ENCODE data around the gene ERAS.

ERAS gene, protein sequence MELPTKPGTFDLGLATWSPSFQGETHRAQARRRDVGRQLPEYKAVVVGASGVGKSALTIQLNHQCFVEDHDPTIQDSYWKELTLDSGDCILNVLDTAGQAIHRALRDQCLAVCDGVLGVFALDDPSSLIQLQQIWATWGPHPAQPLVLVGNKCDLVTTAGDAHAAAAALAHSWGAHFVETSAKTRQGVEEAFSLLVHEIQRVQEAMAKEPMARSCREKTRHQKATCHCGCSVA

DNA sequence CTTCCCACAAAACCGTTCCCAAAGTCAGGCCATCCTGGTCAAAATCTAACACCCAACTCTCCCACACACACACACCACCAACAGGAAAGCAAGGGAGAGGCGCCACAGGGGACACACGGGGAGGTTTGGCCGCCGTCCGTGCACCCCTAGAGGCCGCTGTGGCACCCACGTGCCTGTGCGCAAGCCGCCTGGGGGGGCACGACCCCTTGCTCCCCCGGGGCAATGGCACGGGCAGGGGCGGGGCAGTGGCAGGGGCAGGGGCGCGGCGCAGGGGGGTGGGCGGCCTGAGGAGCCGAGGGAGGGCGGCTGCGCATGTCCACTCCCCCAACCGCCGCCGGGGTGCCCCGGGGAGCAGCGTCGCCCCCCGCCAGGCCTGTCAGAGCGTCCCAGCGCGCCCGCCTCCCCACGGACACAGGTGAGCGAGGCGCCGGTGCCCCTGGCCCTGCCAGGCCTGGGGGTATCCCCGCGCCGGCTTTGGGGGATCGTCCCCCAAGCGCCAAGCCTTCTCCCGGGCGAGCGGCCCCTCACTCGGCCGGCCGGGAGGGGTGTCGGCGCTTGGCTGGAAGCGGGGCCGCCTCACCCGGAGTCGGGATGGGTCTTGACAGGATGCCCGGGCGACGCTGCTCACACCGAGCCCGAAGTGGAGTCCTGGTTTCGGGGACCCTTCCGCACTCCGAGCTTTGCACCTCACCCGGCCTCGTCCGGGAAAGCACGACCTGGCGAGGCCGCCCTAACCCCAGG lies at the start of gene ERAS:
ERAS (plus strand) TSS at position 379 of the 741 bp plus-strand sequence. CDS start 2,611 bp downstream, outside the sequence.
- FAIRE-seq = no peak

DNA sequence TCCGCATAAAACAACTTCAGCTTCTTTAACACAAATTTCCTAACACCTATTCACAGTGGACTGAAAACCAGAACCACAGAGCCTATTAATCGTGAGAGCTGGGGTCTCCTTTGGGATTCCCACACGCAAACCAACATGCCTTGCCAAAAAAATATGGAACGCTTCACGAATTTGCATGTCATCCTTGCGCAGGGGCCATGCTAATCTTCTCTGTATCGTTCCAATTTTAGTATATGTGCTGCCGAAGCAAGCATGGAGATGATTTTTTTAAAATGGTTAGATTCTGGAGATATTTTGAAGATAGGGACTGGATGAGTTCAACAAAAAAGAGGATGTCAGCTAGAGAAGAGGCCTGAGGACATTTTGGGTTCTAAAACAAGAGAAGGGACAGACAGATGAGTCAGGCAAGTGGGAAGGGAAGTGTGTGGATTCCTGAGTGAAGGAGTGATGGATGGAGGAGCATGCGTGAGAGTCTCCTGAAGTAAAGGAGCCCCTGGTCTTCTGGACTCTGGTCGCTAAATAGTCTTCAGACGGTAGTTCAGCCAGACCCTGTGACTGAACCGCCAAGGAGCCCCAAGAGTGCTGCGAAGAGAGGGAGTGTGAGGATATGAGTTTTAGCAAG lies 49.4 kb upstream of the ERAS start:
- FAIRE-seq = no peak

DNA sequence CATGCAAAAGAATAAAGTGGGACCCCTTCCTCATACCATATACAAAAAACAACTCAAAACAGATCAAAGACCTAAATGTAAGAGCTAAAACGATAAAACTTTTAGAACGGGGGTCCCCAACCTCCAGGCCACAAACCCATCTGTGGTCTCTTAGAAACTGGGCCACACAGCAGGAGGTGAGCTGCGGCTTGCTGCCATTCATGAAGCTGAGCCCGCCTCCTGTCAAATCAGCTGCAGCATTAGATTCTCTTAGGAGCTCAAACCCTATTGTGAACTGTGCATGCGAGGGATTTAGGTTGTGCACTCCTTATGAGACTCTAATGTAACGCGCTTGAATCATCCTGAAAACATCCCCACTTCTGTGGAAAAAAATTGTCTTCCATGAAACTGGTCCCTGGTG lies 46.9 kb upstream of the ERAS start:
- FAIRE-seq = no peak

DNA sequence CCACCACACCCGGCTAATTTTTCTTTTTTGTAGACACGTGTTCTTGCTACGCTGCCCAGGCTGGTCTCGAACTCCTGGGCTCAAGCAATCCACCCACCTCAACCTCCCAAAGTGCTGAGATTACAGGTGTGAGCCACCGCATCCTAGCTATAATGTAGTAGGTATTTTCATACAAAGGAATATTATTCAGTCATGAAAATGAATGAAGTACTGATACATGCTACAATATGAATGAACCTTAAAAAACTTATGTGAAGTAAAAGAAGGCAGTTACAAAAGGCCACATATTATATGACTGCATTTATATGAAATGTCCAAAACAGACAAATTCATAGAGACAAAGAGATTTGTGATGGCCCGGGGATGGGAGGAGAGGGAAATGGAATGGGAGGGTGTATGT lies 44.6 kb upstream of the ERAS start:
- FAIRE-seq = no peak

DNA sequence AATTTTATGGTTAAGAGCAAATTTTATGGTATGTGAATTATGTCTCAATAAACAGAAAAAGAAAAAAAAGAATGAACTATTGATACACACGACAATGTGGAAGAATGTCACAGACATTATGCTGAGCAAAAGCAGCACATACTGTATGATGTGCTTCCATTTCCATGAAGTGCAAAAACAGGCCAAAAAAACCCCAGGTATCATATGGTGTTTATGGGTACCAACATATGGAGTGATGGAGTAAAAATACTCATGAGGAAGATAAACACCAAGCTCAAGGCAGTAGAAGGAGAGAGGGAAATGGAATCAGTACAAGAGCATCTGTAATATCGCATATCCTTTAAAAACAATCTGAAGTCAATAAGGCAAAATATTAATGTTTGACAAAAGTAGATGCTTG lies 44.1 kb upstream of the ERAS start:
- no peak for FAIRE-seq

DNA sequence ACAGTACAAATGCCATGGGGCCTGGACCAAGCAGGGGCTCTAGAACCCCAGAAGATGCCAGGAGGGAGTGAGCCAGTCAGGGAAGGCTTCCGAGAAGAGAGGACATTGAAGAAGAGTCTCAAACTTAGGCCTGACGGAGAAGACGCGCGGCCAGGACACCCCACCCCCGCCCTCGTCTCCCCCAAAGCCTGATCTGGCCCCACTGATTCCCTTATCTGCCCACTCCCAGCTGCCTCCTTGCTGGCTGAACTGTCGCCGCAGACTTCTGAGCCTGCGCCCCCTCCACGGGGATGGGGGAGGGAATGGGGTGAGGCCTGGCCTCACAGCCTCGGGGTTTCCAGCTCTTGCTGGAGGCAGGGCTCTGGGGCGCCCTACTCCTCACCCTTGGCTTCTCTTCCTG lies 43.5 kb upstream of the ERAS start:
- FAIRE-seq = no peak

DNA sequence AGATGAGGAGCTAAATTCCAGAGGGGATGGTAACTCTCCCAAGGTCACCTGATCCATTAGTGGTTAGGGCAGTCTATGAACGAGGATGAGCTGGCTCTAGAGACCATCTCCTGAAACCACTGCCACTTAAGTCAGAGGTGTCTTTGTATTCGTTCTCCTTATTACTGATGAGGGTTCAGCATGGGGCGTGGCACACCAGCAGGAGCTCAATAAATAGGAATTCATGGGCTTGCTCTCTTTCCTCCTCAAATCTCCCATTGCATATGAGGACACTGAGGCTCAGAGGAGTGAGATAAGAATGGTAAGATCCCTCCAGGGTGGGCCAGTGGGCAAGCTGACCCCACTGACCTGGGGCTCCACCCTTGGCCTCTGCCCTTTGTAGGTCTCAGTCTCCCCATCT lies 41.6 kb upstream of the ERAS start:
- FAIRE-seq = no peak

DNA sequence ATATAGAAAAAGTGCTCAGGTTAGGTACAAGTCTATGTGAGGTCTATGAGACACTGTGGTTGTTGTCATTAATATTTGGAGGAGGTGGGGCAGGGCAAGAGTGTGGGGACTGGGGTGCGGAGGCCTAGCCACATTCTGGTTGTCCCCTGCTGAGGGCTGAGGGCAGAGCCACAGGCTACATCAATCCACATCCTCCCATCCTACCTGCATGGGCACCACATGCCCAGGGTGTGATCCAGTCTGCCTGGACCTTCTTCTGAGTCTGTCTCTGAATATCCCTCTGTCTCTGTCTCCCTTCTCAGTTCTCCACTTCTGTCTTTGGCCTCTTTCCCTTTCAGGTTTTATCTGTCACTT lies 41.1 kb upstream of the ERAS start:
- no peak for FAIRE-seq

DNA sequence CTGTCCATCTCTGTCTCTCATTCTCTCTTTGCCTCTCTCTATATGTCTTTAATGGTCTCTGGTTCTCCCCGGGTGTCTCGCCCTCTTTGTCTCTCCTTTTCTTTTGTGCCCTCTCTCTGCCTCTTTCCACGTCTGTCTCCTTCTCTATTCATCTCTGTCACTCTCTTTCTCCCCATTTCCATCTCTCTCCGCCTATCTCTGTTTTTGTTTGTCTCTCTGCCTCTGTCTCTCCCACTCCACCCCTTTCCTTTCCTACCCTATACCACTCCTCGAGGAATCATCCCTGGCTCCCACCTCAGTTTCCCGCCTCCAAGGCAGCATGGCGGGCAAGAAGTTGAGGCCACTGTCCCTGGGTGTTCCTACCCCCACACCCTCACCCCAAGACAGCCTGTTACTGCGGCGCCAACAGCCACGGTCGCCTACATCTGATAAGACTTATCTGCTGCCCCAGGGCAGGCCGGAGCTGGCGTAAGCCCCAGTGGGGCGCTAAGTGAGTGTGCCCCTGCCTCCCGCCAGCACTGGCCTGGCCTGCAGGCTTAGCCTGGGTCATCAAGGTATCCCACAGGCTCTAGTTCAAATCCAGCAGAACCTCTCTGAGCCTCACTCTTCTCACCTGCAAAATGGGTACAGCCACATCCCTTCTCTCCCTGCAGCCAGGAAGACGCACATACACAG lies 40.6 kb upstream of the ERAS start:
- no peak for FAIRE-seq

DNA sequence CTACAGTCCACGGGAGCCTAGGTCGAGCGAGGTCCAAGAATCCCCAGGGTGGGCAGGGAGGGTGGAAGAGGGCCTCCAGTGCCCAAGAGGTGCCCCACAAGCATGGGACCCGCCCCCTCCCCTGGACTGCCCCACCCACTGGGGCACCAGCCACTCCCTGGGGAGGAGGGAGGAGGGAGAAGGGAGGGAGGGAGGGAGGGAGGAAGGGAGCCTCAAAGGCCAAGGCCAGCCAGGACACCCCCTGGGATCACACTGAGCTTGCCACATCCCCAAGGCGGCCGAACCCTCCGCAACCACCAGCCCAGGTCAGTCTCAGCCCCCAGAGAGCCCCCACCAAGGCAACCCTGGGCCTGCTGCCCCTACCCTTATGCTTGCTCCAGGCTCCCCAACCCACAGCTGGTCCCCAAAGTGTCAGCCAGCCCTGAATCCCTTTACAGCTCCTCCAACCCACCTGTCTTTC lies 39.9 kb upstream of the ERAS start, which contains the start of gene GATA1:
GATA1 (plus strand) TSS at position 250 of the 460 bp plus-strand sequence. CDS start 4,520 bp downstream, outside the sequence.
- no peak for FAIRE-seq

DNA sequence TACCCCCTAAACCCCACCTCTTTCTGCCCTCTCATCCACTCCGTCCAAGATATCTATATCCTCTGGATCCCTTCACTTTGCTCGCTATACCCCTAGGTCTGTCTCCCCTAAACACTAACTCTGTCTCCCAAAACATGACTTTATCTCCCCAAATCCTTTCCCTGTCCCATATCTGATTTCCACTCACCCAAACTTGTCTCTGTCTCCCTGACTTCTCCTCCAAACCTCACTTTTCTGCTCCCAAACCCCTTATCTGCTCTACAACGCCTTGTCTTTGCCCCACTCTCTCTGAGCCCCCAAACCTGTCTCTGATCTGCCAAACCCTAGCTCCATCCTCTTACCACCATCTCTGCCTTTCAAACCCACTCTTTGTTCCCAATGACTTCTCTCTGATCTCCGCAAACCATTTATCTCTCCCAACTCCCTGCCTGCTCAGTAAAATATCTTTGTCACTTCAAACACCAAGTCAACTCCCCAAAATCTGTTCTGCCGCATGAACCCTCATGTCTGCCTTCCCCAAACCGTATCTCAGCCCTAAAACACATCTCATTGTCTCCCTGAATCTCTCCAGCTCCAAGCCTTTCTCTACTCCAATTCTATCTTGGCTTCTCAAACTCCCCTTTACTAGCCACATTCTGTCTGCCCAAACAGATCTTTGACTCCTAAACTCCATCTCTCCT lies 39.3 kb upstream of the ERAS start:
- no peak for FAIRE-seq

DNA sequence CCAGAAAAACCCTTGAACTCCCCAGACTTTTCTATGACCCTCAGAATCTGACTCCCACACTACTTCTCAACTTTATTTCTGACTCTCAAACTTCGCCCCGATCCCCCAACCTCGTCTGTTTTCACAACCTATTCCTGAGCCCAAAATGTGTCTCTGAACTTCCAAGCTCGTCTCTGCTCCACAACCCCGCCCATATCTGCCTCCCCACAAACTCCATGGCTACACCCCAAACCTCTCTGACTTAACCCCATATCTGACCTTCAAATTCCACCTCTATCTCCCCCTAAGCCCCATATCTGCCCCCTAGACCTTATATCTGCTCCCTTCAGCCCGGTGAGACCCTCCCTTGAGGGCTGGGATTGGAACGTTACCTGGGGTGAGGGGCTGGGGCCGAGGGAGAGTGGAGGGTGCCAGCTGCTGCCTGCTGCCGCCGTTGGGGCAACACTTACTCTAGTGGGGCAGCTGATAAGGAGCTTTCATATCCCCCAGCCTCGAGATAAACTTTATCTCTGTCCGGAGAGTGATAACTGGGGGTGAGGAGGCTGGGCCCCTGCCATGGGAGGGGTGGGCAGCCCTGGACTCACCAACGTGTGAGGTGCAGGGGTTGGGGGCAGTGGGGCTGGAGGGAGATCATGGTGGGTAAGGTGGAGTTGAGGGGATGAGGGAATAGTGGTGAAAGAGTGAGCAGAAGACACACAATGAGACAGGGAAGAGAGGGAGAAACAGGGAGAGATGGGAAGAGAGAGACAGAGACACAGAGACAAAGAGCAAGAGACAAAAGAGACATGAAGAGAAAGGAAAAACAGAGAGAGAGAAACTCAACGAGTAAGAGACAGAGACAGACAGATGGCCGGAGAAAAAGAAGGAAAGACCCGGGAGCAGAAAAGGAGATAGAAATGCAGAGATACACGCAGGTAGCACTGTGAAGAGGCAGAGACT lies 38.5 kb upstream of the ERAS start:
- no peak for FAIRE-seq

DNA sequence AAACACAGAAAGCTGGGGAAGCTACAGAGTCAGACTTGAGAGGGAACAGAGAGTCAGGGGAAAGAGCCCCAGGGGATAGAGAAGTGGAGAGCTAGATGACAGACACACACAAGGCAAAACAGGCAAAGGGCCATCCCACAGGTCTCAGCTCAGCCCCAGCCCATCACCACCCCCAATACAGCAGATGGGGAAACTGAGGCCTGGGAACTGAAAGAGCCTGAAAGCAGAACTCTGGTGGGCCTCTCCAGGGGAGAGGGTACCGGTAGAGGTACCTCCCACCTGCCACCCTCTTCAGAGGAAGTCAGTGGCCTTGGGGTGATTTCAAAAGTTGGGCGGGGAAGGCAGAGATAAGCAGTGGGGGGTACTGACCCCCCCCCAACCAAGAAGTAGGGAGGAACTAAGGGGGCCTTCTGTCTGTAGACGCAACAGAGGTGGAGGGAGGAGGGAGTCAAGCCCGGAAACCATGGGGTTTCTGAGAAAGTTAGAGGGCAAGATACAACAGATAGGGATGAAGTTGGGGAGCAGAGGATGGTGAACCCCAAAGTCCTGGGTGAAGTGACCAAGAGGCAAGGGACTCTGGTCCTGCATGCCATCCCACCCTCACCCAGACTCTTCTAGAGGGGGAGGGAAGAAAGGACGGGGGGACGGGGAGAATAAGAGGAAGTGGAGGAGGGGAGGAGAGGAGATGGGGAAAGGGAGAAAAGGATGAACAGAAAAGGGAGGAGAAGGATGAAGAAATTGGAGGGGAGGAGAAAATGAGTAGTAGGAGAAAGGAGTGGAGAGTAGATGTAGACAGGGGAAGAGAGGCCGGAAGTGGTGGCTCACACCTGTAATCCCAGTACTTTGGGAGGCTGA lies 36.7 kb upstream of the ERAS start:
- no peak for FAIRE-seq

DNA sequence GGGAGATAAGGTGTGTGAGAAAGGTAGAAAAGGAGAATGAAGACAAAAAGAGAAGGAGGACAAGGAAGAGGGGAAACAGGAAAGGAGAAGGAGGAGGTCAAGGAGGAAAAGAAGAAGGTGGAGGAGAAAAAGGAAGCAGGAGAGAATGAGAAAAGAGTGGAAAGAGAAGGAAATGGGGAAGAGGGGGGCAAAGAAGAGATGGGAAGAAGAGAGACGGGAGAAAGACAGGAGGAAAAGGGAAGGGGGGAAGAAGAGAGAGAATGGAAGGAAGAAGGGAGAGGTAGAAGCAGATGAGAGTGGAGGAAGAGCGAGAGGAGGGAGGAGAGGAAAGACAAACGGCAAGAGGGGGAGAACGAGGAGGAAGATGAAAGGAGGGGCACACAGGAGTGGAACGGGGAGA lies 35.8 kb upstream of the ERAS start:
- FAIRE-seq = no peak

DNA sequence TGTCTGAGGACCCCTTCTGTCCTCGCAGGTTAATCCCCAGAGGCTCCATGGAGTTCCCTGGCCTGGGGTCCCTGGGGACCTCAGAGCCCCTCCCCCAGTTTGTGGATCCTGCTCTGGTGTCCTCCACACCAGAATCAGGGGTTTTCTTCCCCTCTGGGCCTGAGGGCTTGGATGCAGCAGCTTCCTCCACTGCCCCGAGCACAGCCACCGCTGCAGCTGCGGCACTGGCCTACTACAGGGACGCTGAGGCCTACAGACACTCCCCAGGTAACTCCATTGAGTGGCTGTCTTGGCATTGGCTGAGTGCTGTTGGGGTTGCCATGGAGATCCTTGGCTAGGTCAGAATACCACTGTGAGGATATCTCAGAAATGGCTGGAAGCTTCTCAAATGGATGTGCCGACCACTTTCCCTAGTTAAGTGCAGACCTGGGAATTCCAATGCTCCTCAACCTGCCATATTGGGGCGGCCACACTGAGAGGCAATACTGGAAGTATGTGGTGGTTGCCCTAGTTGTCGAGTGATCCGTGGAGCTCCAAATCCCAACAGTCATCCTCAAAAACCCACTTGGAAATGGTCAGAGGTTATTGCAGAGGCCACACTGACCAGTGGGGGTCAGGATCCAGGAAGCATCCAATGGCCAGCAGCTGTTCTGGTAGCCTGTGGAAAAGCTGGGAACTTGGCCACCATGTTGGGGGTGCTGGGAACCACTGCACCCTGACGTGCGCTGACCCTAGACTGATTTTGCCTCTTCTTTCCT lies 35.1 kb upstream of the ERAS start:
- FAIRE-seq = no peak

DNA sequence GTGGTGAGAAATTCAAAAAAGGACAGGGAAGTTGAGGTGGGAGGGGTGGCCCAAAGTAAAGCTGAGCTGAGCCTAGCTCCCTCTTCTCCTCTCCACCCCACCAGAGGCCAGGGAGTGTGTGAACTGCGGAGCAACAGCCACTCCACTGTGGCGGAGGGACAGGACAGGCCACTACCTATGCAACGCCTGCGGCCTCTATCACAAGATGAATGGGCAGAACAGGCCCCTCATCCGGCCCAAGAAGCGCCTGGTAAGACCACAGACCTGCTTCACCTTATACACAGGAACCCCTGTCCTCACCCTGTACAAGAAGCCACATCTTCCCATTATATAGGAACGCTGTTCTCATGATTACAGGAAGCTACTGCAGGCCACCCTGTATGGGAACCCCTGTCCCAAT lies 34.1 kb upstream of the ERAS start:
- no peak for FAIRE-seq

DNA sequence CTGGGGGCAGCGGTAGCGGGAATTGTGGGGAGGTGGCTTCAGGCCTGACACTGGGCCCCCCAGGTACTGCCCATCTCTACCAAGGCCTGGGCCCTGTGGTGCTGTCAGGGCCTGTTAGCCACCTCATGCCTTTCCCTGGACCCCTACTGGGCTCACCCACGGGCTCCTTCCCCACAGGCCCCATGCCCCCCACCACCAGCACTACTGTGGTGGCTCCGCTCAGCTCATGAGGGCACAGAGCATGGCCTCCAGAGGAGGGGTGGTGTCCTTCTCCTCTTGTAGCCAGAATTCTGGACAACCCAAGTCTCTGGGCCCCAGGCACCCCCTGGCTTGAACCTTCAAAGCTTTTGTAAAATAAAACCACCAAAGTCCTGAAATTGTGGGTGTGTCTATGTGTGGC lies 32.4 kb upstream of the ERAS start:
- no peak for FAIRE-seq

DNA sequence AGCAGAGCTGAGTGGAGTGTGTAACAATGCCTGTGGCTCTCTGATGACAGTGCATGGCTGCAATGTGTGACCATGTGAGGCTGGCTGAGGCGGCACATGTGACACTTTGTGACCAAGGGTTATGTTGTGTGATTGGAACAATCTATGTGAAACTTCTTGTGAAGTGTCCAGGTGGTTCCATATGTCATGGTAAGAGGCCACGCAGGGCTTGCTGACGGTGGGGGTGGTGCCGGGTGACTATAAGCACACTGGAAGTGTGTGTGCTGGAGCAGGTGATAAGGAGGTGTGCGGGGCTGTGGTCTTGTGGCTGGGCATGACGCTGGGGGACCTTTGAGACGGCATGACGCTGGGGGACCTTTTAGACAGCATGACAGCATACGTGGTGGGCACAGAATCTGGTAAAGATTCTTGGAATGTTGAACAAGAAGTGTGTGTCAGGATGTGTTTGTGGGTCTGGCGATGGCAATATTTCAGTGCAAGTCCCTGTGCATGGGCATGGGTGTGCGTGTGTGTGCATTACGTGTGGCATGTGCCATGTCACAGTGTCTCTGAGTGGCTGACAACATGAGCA lies 31.9 kb upstream of the ERAS start:
- FAIRE-seq = no peak

DNA sequence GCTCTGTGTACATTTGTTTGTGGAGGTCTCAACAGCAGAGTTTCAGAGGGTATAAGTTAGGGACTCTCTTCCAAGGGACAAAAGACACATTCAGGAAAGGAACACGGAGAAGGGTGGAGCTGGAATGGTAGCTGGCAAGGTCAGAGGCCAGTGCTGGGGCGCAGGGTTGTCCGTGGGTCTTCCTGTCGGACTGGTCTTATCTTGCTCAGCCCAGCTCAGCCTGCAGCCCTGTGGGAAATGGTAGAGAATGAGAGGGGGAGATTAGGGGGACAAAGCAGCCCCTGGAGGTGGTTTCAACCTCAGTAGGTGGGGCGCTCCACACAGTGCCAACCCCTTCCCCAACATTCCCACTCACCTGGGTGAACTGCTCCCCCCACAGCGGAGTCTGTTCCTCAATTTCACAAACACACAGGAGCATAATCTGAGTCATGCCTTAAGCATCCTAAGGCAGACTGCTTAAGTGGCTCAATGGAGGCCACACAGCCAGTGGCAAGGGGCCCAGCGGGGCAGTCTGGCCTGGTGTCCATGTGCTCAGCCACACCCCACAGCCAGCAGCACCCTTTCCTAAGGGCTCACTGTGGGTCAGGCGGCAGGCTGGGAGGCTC lies 31.3 kb upstream of the ERAS start:
- FAIRE-seq = no peak
